GM19023 (cell line): ENCODE measurements around the gene MUC5B.

Experiments used
- ATAC-seq: cut with Tn5 transposase; IDR thresholded peaks from one replicate; pipeline ENCODE4 v1.9.1; 2021; ENCODE audit warnings: mild to moderate bottlenecking, moderate library complexity; ENCODE audit not compliant: unreplicated experiment

Gene MUC5B

DNA sequence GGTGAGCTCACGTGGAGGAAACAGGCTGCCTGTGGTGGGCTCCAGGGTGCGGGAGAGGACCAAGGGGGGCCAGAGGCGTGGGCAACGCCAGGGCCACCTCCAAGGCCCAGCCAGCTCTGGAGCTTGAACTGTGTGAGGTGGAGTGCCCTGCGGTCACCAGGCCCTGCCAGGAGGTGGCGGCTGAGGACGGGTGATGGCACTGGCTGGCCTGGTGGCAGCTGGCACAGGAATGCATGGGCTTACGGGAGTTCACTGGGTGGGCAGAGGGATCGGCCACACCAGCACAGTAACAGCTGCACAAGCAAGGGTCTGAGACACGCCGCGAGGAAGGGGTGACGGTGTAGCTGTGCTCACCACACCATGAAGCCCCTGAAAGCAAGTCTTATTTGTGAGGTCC, 70.8 kb downstream of the MUC5B start:
- ATAC-seq: no peak

- no peak for ATAC-seq
These were observed 72.2 kb downstream of the MUC5B start for GRCh38 chr11:1295086-1295485.

DNA sequence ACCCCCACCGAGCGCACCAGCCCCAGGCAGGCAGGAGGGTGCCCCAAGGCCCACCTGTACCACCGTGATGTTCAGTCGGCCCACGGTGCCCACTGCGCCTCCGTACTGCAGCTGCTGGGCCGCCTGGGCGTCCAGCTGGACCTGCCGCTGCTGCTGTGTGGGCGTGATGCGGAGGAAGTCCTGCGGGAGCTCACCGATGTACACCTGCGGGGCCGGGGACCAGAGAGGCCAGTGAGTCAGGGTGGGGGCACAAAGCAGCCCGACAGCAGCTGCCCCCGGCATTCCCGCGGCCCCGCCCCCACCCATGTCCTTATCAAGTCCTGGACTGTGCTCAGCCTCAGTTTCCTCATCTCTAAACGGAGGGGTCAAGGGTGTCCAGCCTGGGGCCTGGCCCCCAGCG, 72.7 kb downstream of the MUC5B start:
- ATAC-seq: no peak

GRCh38 chr11:1296287-1296686, 73.4 kb downstream of the MUC5B start:
- no peak for ATAC-seq

GRCh38 chr11:1297011-1297575, 74.2 kb downstream of the MUC5B start:
- ATAC-seq: no peak

GRCh38 chr11:1297576-1298473, 75.0 kb downstream of the MUC5B start:
- ATAC-seq: no peak

GRCh38 chr11:1298695-1299492, 76.0 kb downstream of the MUC5B start:
- ATAC-seq: no peak

- no peak for ATAC-seq
These were observed 76.8 kb downstream of the MUC5B start for GRCh38 chr11:1299621-1300020.

DNA sequence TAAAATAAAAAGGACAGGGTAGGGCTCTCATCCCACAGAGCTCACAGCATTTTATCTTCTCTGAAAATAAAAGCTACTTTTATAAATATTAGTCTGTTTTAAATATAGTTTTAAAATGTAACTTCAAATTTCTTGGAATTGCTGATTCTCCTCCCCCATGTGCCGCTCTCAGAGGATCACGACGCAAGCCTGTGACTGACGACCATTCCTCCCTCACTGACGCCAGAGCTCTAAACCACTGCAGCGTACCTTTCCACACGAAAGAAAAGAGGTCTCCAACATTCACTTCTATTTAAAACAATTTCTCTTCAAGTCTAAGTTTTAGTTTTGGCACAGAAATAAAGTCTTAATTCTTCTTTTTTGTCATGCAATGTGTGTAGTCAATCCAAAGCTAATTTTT, 77.3 kb downstream of the MUC5B start:
- ATAC-seq: no peak

DNA sequence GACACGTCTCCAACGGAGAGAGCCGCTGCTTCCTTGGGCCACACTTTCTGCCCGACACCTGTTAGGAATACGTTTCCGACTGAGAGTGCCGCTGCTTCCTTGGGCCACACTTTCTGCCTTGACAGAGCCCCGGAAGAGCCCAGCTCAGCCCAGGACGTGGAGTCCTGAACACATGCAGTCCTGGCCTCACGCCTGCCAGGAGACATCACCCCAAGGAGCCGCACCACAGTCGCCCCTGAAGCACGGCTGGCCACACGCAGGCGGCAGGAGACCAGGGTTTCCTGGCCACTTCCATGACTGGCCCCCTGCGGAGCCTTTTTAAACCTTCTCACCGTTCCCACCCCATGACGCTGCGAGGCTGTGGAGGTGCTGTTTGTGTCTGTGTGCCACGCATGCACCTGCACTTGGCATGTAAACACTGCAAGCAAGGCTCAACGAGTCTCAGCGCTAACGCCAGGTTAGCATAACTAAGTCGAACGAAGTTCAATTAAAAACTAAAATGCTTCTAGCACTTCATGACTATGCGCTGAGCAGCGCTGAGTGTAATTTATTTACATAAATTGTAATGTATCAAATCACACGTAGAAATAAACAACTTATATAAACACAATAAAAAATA, 77.8 kb downstream of the MUC5B start:
- no peak for ATAC-seq

- ATAC-seq: no peak
These were observed 78.5 kb downstream of the MUC5B start for GRCh38 chr11:1301220-1302000.

DNA sequence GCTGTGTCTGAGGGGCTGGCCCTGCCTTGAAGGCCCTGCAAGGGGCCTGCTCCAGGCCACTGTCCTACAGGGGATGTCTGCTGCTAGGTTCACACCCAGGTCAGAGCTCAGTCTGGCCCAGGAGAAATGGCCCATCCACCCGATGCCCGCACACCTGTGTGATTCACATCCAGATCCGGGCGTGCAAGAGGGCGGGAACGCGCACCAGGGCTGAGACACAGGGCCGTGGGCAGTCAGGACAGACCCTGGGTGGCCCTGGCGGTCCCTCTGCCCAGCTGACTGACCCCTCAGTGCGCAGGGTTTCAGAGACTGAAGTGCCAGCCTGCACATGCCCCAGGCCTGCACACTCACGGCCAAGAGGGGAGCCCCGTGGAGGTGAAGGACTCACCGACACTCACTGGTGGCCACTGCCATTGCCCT, 79.2 kb downstream of the MUC5B start:
- no peak for ATAC-seq

DNA sequence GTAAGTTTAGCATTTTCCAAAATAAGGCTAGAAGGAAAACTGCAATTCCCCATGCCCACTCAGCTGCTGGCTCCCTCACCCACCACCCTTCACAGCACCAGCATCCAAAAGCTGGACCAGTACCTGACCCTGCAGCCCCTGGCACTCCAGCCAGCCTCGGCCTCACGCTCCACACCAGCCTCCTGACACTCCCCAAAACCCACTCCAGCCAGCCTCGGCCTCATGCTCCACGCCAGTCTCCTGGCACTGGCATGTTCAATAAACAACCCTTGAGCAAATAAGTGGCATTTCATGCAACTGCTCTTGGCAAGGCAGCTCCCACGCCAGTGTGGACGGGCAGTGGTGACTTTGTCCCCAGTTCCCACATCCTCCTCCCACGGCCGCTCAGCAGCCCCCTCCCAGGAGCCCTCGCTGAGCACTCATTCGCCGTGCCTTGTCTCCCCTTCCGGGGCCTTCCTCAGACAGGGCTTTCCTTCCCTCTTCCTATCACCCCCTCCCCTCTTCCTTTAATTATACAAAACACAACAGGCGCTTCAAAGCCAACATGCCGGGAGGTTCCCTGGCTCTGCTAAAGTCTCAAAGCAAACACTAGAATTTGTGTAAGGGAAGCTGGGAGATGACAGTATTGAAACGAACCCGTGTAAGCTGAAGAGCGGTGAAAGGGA, 79.7 kb downstream of the MUC5B start:
- no peak for ATAC-seq

DNA sequence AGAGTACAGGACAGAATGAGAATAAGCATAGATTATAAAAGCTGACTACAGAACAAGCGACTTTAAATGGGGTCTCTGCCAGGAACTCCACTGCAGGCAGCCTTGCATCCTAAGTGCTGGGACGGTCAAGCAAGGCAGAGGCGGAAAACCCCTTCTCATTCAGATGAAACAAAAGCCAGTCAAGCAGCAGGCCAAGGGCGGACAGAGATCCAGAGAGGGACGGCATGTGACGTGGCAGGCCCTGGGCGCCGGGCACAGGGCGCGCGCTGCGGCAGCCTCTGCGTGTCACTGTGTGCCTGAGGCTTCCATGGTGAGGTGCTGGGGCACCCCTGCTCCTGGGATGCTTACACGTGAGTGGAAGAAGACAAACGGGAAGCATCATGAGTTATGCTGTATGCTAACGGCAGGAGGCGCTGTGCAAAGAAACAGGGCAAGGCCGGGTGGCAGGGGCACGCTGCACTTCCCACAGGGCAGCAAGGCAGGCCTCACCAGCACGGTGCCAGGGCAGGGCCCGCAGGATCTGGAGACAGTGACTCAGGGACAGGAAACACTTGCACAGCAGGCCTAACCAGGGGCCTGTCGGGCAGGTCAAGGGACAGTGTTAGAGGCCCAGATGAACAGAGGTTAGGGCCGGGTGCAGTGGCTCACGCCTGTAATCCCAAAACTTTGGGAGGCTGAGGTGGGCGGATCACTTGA, 80.4 kb downstream of the MUC5B start:
- ATAC-seq: no peak

- no peak for ATAC-seq
These were observed 81.1 kb downstream of the MUC5B start for GRCh38 chr11:1303973-1304372.

DNA sequence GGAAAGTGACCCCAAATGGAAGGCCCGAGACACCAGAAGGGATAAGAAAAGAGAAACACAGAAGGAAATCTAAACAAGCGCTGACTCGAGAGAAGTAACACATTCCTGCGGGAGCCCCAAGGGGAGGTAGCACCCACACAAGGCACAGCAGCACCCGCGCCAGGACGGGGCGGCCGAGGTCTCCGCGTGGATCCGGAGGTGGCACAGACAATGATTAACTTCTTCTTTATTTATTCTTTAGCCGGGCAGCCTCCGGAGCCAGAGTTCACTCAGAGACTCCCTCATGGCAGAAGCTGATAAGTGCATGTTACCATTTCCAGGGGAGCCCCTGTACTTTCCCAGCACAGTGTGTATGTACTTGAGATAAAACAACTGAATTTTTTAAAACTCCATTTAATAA, 81.5 kb downstream of the MUC5B start:
- no peak for ATAC-seq

DNA sequence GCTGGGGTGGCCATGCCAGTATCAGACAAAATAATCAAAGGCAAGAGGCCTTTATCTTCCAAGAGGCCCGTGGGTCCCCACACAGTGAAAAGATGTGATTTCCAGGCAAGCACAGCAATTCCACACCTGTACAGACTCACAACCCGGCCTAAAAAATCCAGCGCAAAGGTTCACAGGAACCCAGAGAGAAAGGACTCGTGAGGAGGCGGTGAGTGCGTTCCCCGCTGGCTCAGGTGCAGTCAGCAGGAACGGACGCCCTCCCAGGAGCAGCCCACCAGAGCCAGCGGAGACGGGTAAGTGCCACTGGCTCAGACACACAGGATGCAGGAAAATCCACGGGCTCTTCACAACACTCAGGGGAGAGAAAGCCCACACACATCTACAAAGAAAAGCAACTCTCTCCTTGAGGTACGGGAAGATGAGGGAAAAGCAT, 82.2 kb downstream of the MUC5B start:
- no peak for ATAC-seq

- ATAC-seq: no peak
These were observed 82.7 kb downstream of the MUC5B start for GRCh38 chr11:1305501-1306056.
